Right lobe of liver (tissue), 4 donors: ENCODE data around the gene INPP5A.

Experiments used
- POLR2A ChIP-seq: fragments of 450-650 bp; IDR thresholded peaks from one replicate; pipeline ENCODE4 v1.6.1; 2017; ENCODE audit warnings: antibody characterized with exemption, mild to moderate bottlenecking
- TF ChIP-seq, protein P1 (sequence below), 4 donors: fragments of 200-600 bp in 3 of 4; fragments of 450-650 bp in 1 of 4; IDR thresholded peaks; one replicate each; pipeline versions ENCODE4 v1.5.1 to v1.8.0; 2016 to 2022; ENCODE audit warnings: antibody characterized with exemption in 4 of 4, mild to moderate bottlenecking in 2 of 4
- donor health status: DM: no; HTN: no; CAD: no.
- donor health status: DM: no; HTN: no; CAD: no.
- donor health status: DM: no; HTN: yes; CAD: no.

DNA sequence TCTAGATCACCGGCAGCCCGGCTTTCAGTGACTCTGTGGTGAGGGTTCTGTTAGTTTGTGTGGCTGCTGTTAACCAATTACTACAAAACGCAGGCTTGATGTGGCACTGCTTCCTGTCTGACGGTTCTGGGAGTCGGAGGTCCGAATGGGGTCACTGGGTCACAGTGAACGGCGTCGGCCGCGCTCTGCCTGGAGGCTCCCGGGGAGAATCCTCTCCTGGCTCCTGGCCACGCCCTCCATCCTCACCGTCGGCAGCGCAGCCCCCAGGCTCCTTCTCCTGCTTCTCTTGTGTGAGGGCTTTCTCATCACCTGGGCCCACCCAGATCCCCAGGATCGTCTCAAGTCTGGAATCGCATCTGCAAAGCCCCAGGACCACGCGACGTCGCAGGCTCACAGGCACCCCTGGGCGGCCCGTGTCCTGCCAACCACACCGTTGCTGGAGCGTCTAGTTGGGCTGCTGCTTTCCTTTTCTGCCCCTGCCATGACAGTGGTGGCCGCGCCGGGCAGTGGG lies 280.2 kb downstream of the INPP5A start:
- TF ChIP-seq, protein P1, sequence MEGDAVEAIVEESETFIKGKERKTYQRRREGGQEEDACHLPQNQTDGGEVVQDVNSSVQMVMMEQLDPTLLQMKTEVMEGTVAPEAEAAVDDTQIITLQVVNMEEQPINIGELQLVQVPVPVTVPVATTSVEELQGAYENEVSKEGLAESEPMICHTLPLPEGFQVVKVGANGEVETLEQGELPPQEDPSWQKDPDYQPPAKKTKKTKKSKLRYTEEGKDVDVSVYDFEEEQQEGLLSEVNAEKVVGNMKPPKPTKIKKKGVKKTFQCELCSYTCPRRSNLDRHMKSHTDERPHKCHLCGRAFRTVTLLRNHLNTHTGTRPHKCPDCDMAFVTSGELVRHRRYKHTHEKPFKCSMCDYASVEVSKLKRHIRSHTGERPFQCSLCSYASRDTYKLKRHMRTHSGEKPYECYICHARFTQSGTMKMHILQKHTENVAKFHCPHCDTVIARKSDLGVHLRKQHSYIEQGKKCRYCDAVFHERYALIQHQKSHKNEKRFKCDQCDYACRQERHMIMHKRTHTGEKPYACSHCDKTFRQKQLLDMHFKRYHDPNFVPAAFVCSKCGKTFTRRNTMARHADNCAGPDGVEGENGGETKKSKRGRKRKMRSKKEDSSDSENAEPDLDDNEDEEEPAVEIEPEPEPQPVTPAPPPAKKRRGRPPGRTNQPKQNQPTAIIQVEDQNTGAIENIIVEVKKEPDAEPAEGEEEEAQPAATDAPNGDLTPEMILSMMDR (IDR thresholded peaks at IDR 0.05): no peak
- no peak for TF ChIP-seq POLR2A
